HCT116 (cell line): ENCODE data around the gene C9orf85. TPM values are rescaled to one million over a fixed set of nuclear protein-coding genes. Genes with fewer than 3 reads are reported as not detected.

Experiments used
- ATAC-seq: fragments of 200-7000 bp; cut with Tn5 transposase; 2 replicates; pipeline ENCODE4 v1.9.1; 2020; ENCODE audit warnings: mild to moderate bottlenecking, moderate library complexity
- BruUV-seq: library from RNA; stranded (reverse); fragments of 400-500 nt; replicated peaks from 2 replicates; lab custom pipeline; 2021; lab: Mats Ljungman, UMichigan
- CTCF ChIA-PET: fragments of 300-600 bp; sonication (Branson Sonifier 250); formaldehyde crosslinking; loops from one replicate; lab custom pipeline; 2021; ENCODE audit warnings: antibody characterized with exemption; lab: Charles Lee
- POLR2A ChIA-PET: fragments of 300-600, 350-600 bp; sonication (Branson Sonifier 250); formaldehyde crosslinking; loops from one replicate; lab custom pipeline; 2021; ENCODE audit warnings: antibody characterized with exemption; lab: Charles Lee
- RAD21 ChIA-PET, 2 experiments: fragments of 300-600 bp; sonication (Branson Sonifier 250); formaldehyde crosslinking; loops; one replicate each; lab custom pipeline; 2023; ENCODE audit warnings: low total read pairs in 2 of 2; ENCODE audit not compliant: uncharacterized antibody in 2 of 2, unreplicated experiment in 2 of 2, low non-redundant PET in 1 of 2; lab: Charles Lee
- DNase-seq: peaks from one replicate; pipeline ENCODE4 v3.0.0-alpha.2; 2010; ENCODE audit warnings: low read depth, low spot score
- H2AFZ ChIP-seq: fragments of 200-600 bp; shearing (Covaris generic), sonication (generic); 2 replicates; pipeline ENCODE4 v1.6.1; 2017; ENCODE audit warnings: low read depth, mixed run types, mixed read lengths, antibody characterized with exemption, low read length; ENCODE audit not compliant: poor library complexity, severe bottlenecking
- H3K27ac ChIP-seq: 2 replicates; pipeline ENCODE4 v1.5.1; 2012; ENCODE audit warnings: low read depth, low read length
- H3K27me3 ChIP-seq: fragments of 200-600 bp; sonication (generic); 2 replicates; pipeline ENCODE4 v1.6.1; 2016; ENCODE audit warnings: mixed run types, low read length, mixed read lengths; ENCODE audit not compliant: insufficient read depth
- H3K36me3 ChIP-seq, 2 experiments: fragments of 200-500 bp in 1 of 2; fragments of 200-600 bp in 1 of 2; sonication (Bioruptor generic) in 1 of 2; sonication (generic) in 1 of 2; 2 replicates each; pipeline versions ENCODE4 v1.5.1 to v1.6.1; 2014 to 2016; ENCODE audit warnings: low read length in 2 of 2, inconsistent platforms in 1 of 2, mixed read lengths in 1 of 2, mixed run types in 1 of 2; ENCODE audit not compliant: insufficient read depth in 2 of 2, control insufficient read depth in 1 of 2
- H3K4me1 ChIP-seq, 2 experiments: fragments of 200-600 bp in 1 of 2; sonication (generic) in 1 of 2; 2 replicates each; pipeline versions ENCODE4 v1.5.1 to v1.6.1; 2012 to 2017; ENCODE audit warnings: low read length in 2 of 2, inconsistent platforms in 1 of 2, mild to moderate bottlenecking in 1 of 2, mixed read lengths in 1 of 2, mixed run types in 1 of 2, moderate library complexity in 1 of 2; ENCODE audit not compliant: insufficient read depth in 2 of 2, control insufficient read depth in 1 of 2
- H3K4me2 ChIP-seq: fragments of 200-600 bp; sonication (generic); 2 replicates; pipeline ENCODE4 v1.6.1; 2017; ENCODE audit warnings: mixed run types, low read length, mixed read lengths
- H3K4me3 ChIP-seq, 2 experiments: fragments of 200-600 bp in 1 of 2; sonication (generic) in 1 of 2; replicated peaks in 1 of 2; 2 replicates each; pipeline ENCODE4 v1.5.1; 2011 to 2016; ENCODE audit warnings: low read length in 2 of 2, control low read depth in 1 of 2, low read depth in 1 of 2, mild to moderate bottlenecking in 1 of 2, mixed read lengths in 1 of 2, mixed run types in 1 of 2
- H3K79me2 ChIP-seq: fragments of 200-600 bp; sonication (generic); 2 replicates; pipeline ENCODE4 v1.6.1; 2017; ENCODE audit warnings: mild to moderate bottlenecking, mixed run types, low read length, moderate library complexity, mixed read lengths; ENCODE audit not compliant: insufficient read depth
- H3K9ac ChIP-seq: fragments of 200-600 bp; sonication (generic); 2 replicates; pipeline ENCODE4 v1.6.1; 2016; ENCODE audit warnings: low read length, mixed read lengths
- H3K9me2 ChIP-seq: fragments of 200-600 bp; sonication (generic), shearing (Covaris generic); 2 replicates; pipeline ENCODE4 v1.6.1; 2017; ENCODE audit warnings: mixed run types, mild to moderate bottlenecking, moderate library complexity; ENCODE audit not compliant: insufficient read depth
- H3K9me3 ChIP-seq, 2 experiments: fragments of 200-500 bp in 1 of 2; fragments of 200-600 bp in 1 of 2; sonication (Bioruptor generic) in 1 of 2; sonication (generic) in 1 of 2; 2 replicates each; pipeline ENCODE4 v1.6.1; 2014 to 2017; ENCODE audit warnings: low read length in 2 of 2, mixed read lengths in 2 of 2, inconsistent platforms in 1 of 2, low read depth in 1 of 2, mild to moderate bottlenecking in 1 of 2, mixed run types in 1 of 2, moderate library complexity in 1 of 2; ENCODE audit not compliant: control insufficient read depth in 1 of 2, insufficient read depth in 1 of 2
- H4K20me1 ChIP-seq: fragments of 200-600 bp; sonication (generic), shearing (Covaris generic); 2 replicates; pipeline ENCODE4 v1.6.1; 2017; ENCODE audit warnings: mixed run types, mild to moderate bottlenecking, moderate library complexity; ENCODE audit not compliant: insufficient read depth
- CBX3 ChIP-seq: IDR thresholded peaks from 2 replicates; pipeline ENCODE4 v1.6.1; 2012; ENCODE audit warnings: low read depth
- EZH2 ChIP-seq: fragments of 200-600 bp; sonication (generic); IDR thresholded peaks from 2 replicates; pipeline ENCODE4 v1.6.1; 2017; ENCODE audit warnings: antibody characterized with exemption, mixed run types
- EZH2phosphoT487 ChIP-seq: fragments of 200-600 bp; IDR thresholded peaks from 2 replicates; pipeline ENCODE4 v1.6.1; 2018; ENCODE audit warnings: antibody characterized with exemption, borderline replicate concordance
- POLR2A ChIP-seq: IDR thresholded peaks from 2 replicates; pipeline ENCODE4 v1.7.0; 2011; ENCODE audit warnings: borderline replicate concordance; ENCODE audit not compliant: insufficient read depth, insufficient read length; ENCODE audit errors: extremely low read depth
- POLR2AphosphoS5 ChIP-seq: IDR thresholded peaks from 2 replicates; pipeline ENCODE4 v1.6.1; 2011; ENCODE audit warnings: mild to moderate bottlenecking, low read depth, low read length, moderate library complexity
- SIN3A ChIP-seq: IDR thresholded peaks from 2 replicates; pipeline ENCODE4 v1.6.1; 2012; ENCODE audit warnings: low read depth
- ZNF274 ChIP-seq: fragments of 200-500 bp; sonication (Bioruptor generic); IDR thresholded peaks from 2 replicates; pipeline ENCODE4 v1.6.1; 2014; ENCODE audit warnings: mild to moderate bottlenecking, low read depth, low read length, inconsistent platforms
- intact Hi-C: fragments of 100-400 bp; cut with micrococcal nuclease; formaldehyde crosslinking; loops from 2 replicates; pipeline ENCODE4 v1.10.0; 2022
- total RNA-seq: library from RNA; stranded (reverse); gene quantifications from one replicate; pipeline ENCODE4 v1.2.1, GENCODE V29; 2021; ENCODE audit not compliant: unreplicated experiment
- TF ChIP-seq, protein P1 (sequence below): IDR thresholded peaks from 2 replicates; pipeline ENCODE4 v1.6.1; 2012; ENCODE audit warnings: low read depth
- TF ChIP-seq, protein P2 (sequence below): IDR thresholded peaks from 2 replicates; pipeline ENCODE4 v1.6.1; 2012

Gene C9orf85
- total RNA-seq, 1 experiment from 2014 or later = 12.4 TPM

- Histone ChIP-seq H3K9me2 (no peaks in the 10 kb centered on the region), H3K4me1 (no peaks in the 10 kb centered on the region), H3K36me3 (no peaks in the 10 kb centered on the region), H3K79me2 (peaks cover 91% of the 10 kb centered on the region), H4K20me1 (no peaks in the 10 kb centered on the region; the same call in 1 of the 2 replicates), H2AFZ (no peak overlapping the region), H3K27me3 (no peaks in the 10 kb centered on the region), H3K27ac (no peak overlapping the region), H3K4me3 (no peak overlapping the region)
- ATAC-seq = no peak
- intact Hi-C loops = no loop called here
- DNase-seq = no peak
- ChIA-PET POLR2A (no interaction called here), RAD21 (no interaction called here)
- TF ChIP-seq EZH2 (no peak), POLR2A (no peak), POLR2AphosphoS5 (no peak), ZNF274 (no peak), EZH2phosphoT487 (no peak), SIN3A (no peak), CBX3 (no peak)
- TF ChIP-seq, protein P1, sequence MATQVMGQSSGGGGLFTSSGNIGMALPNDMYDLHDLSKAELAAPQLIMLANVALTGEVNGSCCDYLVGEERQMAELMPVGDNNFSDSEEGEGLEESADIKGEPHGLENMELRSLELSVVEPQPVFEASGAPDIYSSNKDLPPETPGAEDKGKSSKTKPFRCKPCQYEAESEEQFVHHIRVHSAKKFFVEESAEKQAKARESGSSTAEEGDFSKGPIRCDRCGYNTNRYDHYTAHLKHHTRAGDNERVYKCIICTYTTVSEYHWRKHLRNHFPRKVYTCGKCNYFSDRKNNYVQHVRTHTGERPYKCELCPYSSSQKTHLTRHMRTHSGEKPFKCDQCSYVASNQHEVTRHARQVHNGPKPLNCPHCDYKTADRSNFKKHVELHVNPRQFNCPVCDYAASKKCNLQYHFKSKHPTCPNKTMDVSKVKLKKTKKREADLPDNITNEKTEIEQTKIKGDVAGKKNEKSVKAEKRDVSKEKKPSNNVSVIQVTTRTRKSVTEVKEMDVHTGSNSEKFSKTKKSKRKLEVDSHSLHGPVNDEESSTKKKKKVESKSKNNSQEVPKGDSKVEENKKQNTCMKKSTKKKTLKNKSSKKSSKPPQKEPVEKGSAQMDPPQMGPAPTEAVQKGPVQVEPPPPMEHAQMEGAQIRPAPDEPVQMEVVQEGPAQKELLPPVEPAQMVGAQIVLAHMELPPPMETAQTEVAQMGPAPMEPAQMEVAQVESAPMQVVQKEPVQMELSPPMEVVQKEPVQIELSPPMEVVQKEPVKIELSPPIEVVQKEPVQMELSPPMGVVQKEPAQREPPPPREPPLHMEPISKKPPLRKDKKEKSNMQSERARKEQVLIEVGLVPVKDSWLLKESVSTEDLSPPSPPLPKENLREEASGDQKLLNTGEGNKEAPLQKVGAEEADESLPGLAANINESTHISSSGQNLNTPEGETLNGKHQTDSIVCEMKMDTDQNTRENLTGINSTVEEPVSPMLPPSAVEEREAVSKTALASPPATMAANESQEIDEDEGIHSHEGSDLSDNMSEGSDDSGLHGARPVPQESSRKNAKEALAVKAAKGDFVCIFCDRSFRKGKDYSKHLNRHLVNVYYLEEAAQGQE = no peak
- TF ChIP-seq, protein P2, sequence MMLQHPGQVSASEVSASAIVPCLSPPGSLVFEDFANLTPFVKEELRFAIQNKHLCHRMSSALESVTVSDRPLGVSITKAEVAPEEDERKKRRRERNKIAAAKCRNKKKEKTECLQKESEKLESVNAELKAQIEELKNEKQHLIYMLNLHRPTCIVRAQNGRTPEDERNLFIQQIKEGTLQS = no peak
- TF ChIP-seq, all 23 proteins: peak for 0
- CTCF ChIA-PET = no interaction called here
- BruUV-seq = no TSS peak
- Histone ChIP-seq H3K9ac (no peak overlapping the region), H3K4me2 (no peak overlapping the region), H3K9me3 (peaks cover 6 to 17% of the 10 kb centered on the region in 2 experiments; a peak in 3 of 4 replicates)
Observed at GRCh38 chr9:71886015-71886414, 25.4 kb upstream of the C9orf85 start.
